ENCODE results near the gene GAS2L1. TPM values are rescaled to one million over a fixed set of nuclear protein-coding genes. Genes with fewer than 3 reads are reported as not detected.
A peak's percentile ranks its signal among the peaks of the same experiment; 100 is the strongest.

Gene GAS2L1
- polyA plus RNA-seq, 3 donors = 14.9 to 20.0 (median 15.7) TPM

- Histone ChIP-seq H4K20me1 (ENCODE audit: insufficient read depth, low read length) (peaks cover 92% of the 10 kb centered on the region), H3K9ac (ENCODE audit: insufficient read depth, low read length, poor library complexity, severe bottlenecking) (no peak overlapping the region), H3K27me3 (ENCODE audit: control insufficient read depth in 2 of 2, insufficient read depth in 2 of 2, low read length in 2 of 2) (no peaks in the 10 kb centered on the region), H3K9me3 (replicated peaks in 1 of 2; ENCODE audit: control insufficient read depth in 1 of 2, insufficient read depth in 1 of 2, low read length in 2 of 2) (no peaks in the 10 kb centered on the region), H3K4me1 (ENCODE audit: control insufficient read depth in 1 of 2, insufficient read depth in 2 of 2, low read length in 2 of 2) (peaks cover 22 to 29% of the 10 kb centered on the region in 2 donors), H3K4me2 (replicated peaks; ENCODE audit: extremely low read depth, low read length, poor library complexity, severe bottlenecking) (no peak overlapping the region), H3K4me3 (replicated peaks in 1 of 3; ENCODE audit: low read depth in 2 of 3, low read length in 3 of 3) (no peak overlapping the region), H3K36me3 (replicated peaks in 1 of 2; ENCODE audit: control insufficient read depth in 1 of 2, insufficient read depth in 2 of 2, low read length in 2 of 2) (peaks cover 59 to 68% of the 10 kb centered on the region in 2 donors), H2AFZ (ENCODE audit: insufficient read depth, low read depth, low read length, poor library complexity, severe bottlenecking) (no peak overlapping the region), H3K27ac (ENCODE audit: low read depth in 1 of 2, low read length in 2 of 2) (no peak overlapping the region), H3K79me2 (ENCODE audit: insufficient read depth, low read length) (peaks cover 97% of the 10 kb centered on the region)
- Mint-ChIP-seq H3K27ac (no peak overlapping the region), H3K27me3 (ENCODE audit: low read depth in 3 of 3) (no peaks in the 10 kb centered on the region), H3K4me3 (no peak overlapping the region), H3K9me3 (no peaks in the 10 kb centered on the region), H3K4me1 (peaks cover 31% of the 10 kb centered on the region), H3K36me3 (peaks cover 61 to 66% of the 10 kb centered on the region in 2 donors)
- DNase-seq = no peak
- intact Hi-C loops (cut with micrococcal nuclease) = loop anchor here in 1 of 2 donors (5.0 kb wide), 1 partner anchor 35 kb away; the partner anchor contains the start of gene GAS2L1
- TF ChIP-seq, protein P1, sequence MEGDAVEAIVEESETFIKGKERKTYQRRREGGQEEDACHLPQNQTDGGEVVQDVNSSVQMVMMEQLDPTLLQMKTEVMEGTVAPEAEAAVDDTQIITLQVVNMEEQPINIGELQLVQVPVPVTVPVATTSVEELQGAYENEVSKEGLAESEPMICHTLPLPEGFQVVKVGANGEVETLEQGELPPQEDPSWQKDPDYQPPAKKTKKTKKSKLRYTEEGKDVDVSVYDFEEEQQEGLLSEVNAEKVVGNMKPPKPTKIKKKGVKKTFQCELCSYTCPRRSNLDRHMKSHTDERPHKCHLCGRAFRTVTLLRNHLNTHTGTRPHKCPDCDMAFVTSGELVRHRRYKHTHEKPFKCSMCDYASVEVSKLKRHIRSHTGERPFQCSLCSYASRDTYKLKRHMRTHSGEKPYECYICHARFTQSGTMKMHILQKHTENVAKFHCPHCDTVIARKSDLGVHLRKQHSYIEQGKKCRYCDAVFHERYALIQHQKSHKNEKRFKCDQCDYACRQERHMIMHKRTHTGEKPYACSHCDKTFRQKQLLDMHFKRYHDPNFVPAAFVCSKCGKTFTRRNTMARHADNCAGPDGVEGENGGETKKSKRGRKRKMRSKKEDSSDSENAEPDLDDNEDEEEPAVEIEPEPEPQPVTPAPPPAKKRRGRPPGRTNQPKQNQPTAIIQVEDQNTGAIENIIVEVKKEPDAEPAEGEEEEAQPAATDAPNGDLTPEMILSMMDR (IDR thresholded peaks at IDR 0.05) = no peak
- 91% methylated on average over 2 of the region's 2 CpGs for WGBS (ENCODE audit: insufficient coverage)
Measured at GRCh38 chr22:29272624-29273023, 33.8 kb upstream of the GAS2L1 start.

GRCh38 chr22:29275167-29275566 lies 31.3 kb upstream of the GAS2L1 start:
- H3K4me3 Mint-ChIP-seq = no peak overlapping the region
- no peaks in the 10 kb centered on the region for H3K9me3 Mint-ChIP-seq
- Histone ChIP-seq H3K27me3 (ENCODE audit: control insufficient read depth in 2 of 2, insufficient read depth in 2 of 2, low read length in 2 of 2) (no peaks in the 10 kb centered on the region), H3K9me3 (replicated peaks in 1 of 2; ENCODE audit: control insufficient read depth in 1 of 2, insufficient read depth in 1 of 2, low read length in 2 of 2) (no peaks in the 10 kb centered on the region), H3K79me2 (ENCODE audit: insufficient read depth, low read length) (peaks cover 100% of the 10 kb centered on the region), H2AFZ (ENCODE audit: insufficient read depth, low read depth, low read length, poor library complexity, severe bottlenecking) (no peak overlapping the region), H3K4me1 (ENCODE audit: control insufficient read depth in 1 of 2, insufficient read depth in 2 of 2, low read length in 2 of 2) (peaks cover 9 to 17% of the 10 kb centered on the region in 2 donors), H3K27ac (ENCODE audit: low read depth in 1 of 2, low read length in 2 of 2) (peak overlapping the region in 1 of 2 donors; percentile 22), H3K4me2 (replicated peaks; ENCODE audit: extremely low read depth, low read length, poor library complexity, severe bottlenecking) (no peak overlapping the region), H3K36me3 (replicated peaks in 1 of 2; ENCODE audit: control insufficient read depth in 1 of 2, insufficient read depth in 2 of 2, low read length in 2 of 2) (peaks cover 84 to 94% of the 10 kb centered on the region in 2 donors), H3K9ac (ENCODE audit: insufficient read depth, low read length, poor library complexity, severe bottlenecking) (no peak overlapping the region), H3K4me3 (replicated peaks in 1 of 3; ENCODE audit: low read depth in 2 of 3, low read length in 3 of 3) (no peak overlapping the region), H4K20me1 (ENCODE audit: insufficient read depth, low read length) (peaks cover 100% of the 10 kb centered on the region)
- no peaks in the 10 kb centered on the region for H3K27me3 Mint-ChIP-seq (ENCODE audit: low read depth in 3 of 3)
- 87% methylated on average over 3 of the region's 3 CpGs for WGBS (ENCODE audit: insufficient coverage)
- H3K36me3 Mint-ChIP-seq = peaks cover 80 to 92% of the 10 kb centered on the region in 2 donors
- no peak overlapping the region for H3K27ac Mint-ChIP-seq
- no peak for DNase-seq
- TF ChIP-seq, protein P1 (IDR thresholded peaks at IDR 0.05) = no peak
- H3K4me1 Mint-ChIP-seq = peaks cover 21% of the 10 kb centered on the region
- intact Hi-C loops (cut with micrococcal nuclease) = no loop called here

All from CD14-positive monocyte (primary cell).